Neural cell (in vitro differentiated cells): Measurements from ENCODE around the gene ME3. TPM values are rescaled to one million over a fixed set of nuclear protein-coding genes. Genes with fewer than 3 reads are reported as not detected.

Source experiments
- H2AFZ ChIP-seq: fragments of 200-600, 300-800 bp; sonication (generic), shearing (Covaris generic); 2 replicates; pipeline ENCODE4 v1.6.0; 2014; ENCODE audit warnings: low read depth, mild to moderate bottlenecking, antibody characterized with exemption, low read length, moderate library complexity
- H3F3A ChIP-seq: fragments of 200-600 bp; shearing (Covaris generic); 2 replicates; pipeline ENCODE4 v1.6.1; 2016; ENCODE audit warnings: mild to moderate bottlenecking, moderate library complexity, mixed read lengths, antibody characterized with exemption, low read length; ENCODE audit not compliant: insufficient read depth, poor library complexity, severe bottlenecking
- H3K27ac ChIP-seq: fragments of 200-600, 300-800 bp; sonication (generic), shearing (Covaris generic); 2 replicates; pipeline ENCODE4 v1.5.1; 2014; ENCODE audit warnings: mild to moderate bottlenecking, low read length, moderate library complexity
- H3K27me3 ChIP-seq: fragments of 300-800, 200-600 bp; sonication (generic), shearing (Covaris generic); 2 replicates; pipeline ENCODE4 v1.6.0; 2014; ENCODE audit warnings: mild to moderate bottlenecking, low read depth, low read length, moderate library complexity; ENCODE audit not compliant: insufficient read depth
- H3K36me3 ChIP-seq: fragments of 300-800, 200-600 bp; sonication (generic), shearing (Covaris generic); 2 replicates; pipeline ENCODE4 v1.5.1; 2014; ENCODE audit warnings: mild to moderate bottlenecking, antibody characterized with exemption, low read length, moderate library complexity; ENCODE audit not compliant: insufficient read depth
- H3K4me2 ChIP-seq: fragments of 300-800, 200-600 bp; sonication (generic), shearing (Covaris generic); 2 replicates; pipeline ENCODE4 v1.6.0; 2014; ENCODE audit warnings: mild to moderate bottlenecking, low read length
- H3K4me3 ChIP-seq: fragments of 300-800, 200-600 bp; sonication (generic), shearing (Covaris generic); 2 replicates; pipeline ENCODE4 v1.5.1; 2014; ENCODE audit warnings: mild to moderate bottlenecking, low read length, moderate library complexity
- H3K79me2 ChIP-seq: fragments of 200-600 bp; shearing (Covaris generic); replicated peaks from 2 replicates; pipeline ENCODE4 v1.6.0; 2014; ENCODE audit warnings: mild to moderate bottlenecking, low read length, moderate library complexity; ENCODE audit not compliant: insufficient read depth
- H3K9ac ChIP-seq: fragments of 300-800, 200-600 bp; sonication (generic), shearing (Covaris generic); 2 replicates; pipeline ENCODE4 v1.6.1; 2016; ENCODE audit warnings: mild to moderate bottlenecking, low read length, mixed read lengths
- H3K9me2 ChIP-seq: fragments of 200-600 bp; shearing (Covaris generic); 2 replicates; pipeline ENCODE4 v1.6.1; 2016; ENCODE audit warnings: mild to moderate bottlenecking, low read length, mixed read lengths; ENCODE audit not compliant: insufficient read depth
- H3K9me3 ChIP-seq: fragments of 200-600, 300-800 bp; sonication (generic), shearing (Covaris generic); 2 replicates; pipeline ENCODE4 v1.6.1; 2016; ENCODE audit warnings: mild to moderate bottlenecking, mixed run types, low read length, moderate library complexity, mixed read lengths
- H4K20me1 ChIP-seq: fragments of 200-600 bp; shearing (Covaris generic); 2 replicates; pipeline ENCODE4 v1.6.1; 2016; ENCODE audit warnings: mild to moderate bottlenecking, mixed run types; ENCODE audit not compliant: insufficient read depth
- EP300 ChIP-seq: fragments of 450-650 bp; conservative IDR thresholded peaks from 2 replicates; pipeline ENCODE4 v1.6.1; 2014; ENCODE audit warnings: antibody characterized with exemption, mild to moderate bottlenecking, moderate library complexity; ENCODE audit not compliant: poor library complexity, severe bottlenecking
- EZH2 ChIP-seq: fragments of 200-600, 300-800 bp; shearing (Covaris generic), sonication (generic); IDR thresholded peaks from 2 replicates; pipeline ENCODE4 v1.6.1; 2014; ENCODE audit warnings: antibody characterized with exemption, low read length, borderline replicate concordance, mild to moderate bottlenecking; ENCODE audit not compliant: insufficient read depth, poor library complexity, severe bottlenecking
- MXI1 ChIP-seq: fragments of 450-650 bp; conservative IDR thresholded peaks from 2 replicates; pipeline ENCODE4 v1.6.1; 2014; ENCODE audit warnings: antibody characterized with exemption, mild to moderate bottlenecking; ENCODE audit not compliant: poor library complexity, severe bottlenecking
- POLR2AphosphoS5 ChIP-seq: IDR thresholded peaks from 2 replicates; pipeline ENCODE4 v1.6.1; 2012
- RAD21 ChIP-seq: fragments of 450-650 bp; conservative IDR thresholded peaks from 2 replicates; pipeline ENCODE4 v1.6.1; 2014; ENCODE audit warnings: antibody characterized with exemption, mild to moderate bottlenecking, moderate library complexity
- REST ChIP-seq: IDR thresholded peaks from 2 replicates; pipeline ENCODE4 v1.6.1; 2012; ENCODE audit warnings: borderline replicate concordance
- SMC3 ChIP-seq: fragments of 450-650 bp; conservative IDR thresholded peaks from 2 replicates; pipeline ENCODE4 v1.6.1; 2014; ENCODE audit warnings: antibody characterized with exemption, mild to moderate bottlenecking, moderate library complexity; ENCODE audit not compliant: poor library complexity
- TAF1 ChIP-seq: IDR thresholded peaks from 2 replicates; pipeline ENCODE4 v1.6.1; 2012; ENCODE audit warnings: low read depth
- polyA plus RNA-seq: library from polyadenylated mRNA; depleted of rRNA; stranded (reverse); fragments of >200 nt; gene quantifications from 2 replicates; pipeline ENCODE4 v1.2.3, GENCODE V29; 2014
- TF ChIP-seq, protein P1 (sequence below): fragments of 450-650 bp; IDR thresholded peaks from 2 replicates; pipeline ENCODE4 v1.5.1; 2014; ENCODE audit warnings: antibody characterized with exemption, mild to moderate bottlenecking, moderate library complexity; ENCODE audit not compliant: poor library complexity, severe bottlenecking

ME3 gene
- polyA plus RNA-seq, 1 donor from 2014 or later = 2.1 TPM

GRCh38 chr11:86395061-86395551, 277.3 kb downstream of the ME3 start:
- Histone ChIP-seq H2AFZ (no peak overlapping the region), H3K27me3 (no peaks in the 10 kb centered on the region), H3K27ac (no peak overlapping the region)

More at GRCh38 chr11:86395061-86395551, 277.3 kb downstream of the ME3 start:
- no peak for TF ChIP-seq RAD21
- no peak for TF ChIP-seq REST
- TF ChIP-seq, protein P1, sequence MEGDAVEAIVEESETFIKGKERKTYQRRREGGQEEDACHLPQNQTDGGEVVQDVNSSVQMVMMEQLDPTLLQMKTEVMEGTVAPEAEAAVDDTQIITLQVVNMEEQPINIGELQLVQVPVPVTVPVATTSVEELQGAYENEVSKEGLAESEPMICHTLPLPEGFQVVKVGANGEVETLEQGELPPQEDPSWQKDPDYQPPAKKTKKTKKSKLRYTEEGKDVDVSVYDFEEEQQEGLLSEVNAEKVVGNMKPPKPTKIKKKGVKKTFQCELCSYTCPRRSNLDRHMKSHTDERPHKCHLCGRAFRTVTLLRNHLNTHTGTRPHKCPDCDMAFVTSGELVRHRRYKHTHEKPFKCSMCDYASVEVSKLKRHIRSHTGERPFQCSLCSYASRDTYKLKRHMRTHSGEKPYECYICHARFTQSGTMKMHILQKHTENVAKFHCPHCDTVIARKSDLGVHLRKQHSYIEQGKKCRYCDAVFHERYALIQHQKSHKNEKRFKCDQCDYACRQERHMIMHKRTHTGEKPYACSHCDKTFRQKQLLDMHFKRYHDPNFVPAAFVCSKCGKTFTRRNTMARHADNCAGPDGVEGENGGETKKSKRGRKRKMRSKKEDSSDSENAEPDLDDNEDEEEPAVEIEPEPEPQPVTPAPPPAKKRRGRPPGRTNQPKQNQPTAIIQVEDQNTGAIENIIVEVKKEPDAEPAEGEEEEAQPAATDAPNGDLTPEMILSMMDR = no peak
- TF ChIP-seq EZH2 = no peak
- no peak for TF ChIP-seq POLR2AphosphoS5
- TF ChIP-seq TAF1 = no peak
- no peak for TF ChIP-seq EP300
- no peak for TF ChIP-seq MXI1
- no peak for TF ChIP-seq SMC3
- no peaks in the 10 kb centered on the region for H4K20me1 ChIP-seq
- H3K9ac ChIP-seq = no peak overlapping the region
- no peaks in the 10 kb centered on the region for H3K9me2 ChIP-seq
- H3K4me3 ChIP-seq = no peak overlapping the region
- H3F3A ChIP-seq = no peaks in the 10 kb centered on the region
- H3K4me2 ChIP-seq = no peak overlapping the region
- no peaks in the 10 kb centered on the region for H3K79me2 ChIP-seq
- no peaks in the 10 kb centered on the region for H3K36me3 ChIP-seq
- no peaks in the 10 kb centered on the region for H3K9me3 ChIP-seq

Other genes with a start within 250 kb of the ME3 start
- gene PRSS23, start 127.9 kb upstream of the ME3 start, polyA plus RNA-seq = 2.7 and 3.6 TPM in 2 replicates